ENCODE measurements around the gene DLG2.

- no peak for TF ChIP-seq CTCF (IDR thresholded peaks at IDR 0.05; ENCODE audit: control extremely low read depth in 1 of 3, insufficient read depth in 1 of 3, low read depth in 1 of 3, low read length in 3 of 3)
- no peak for TF ChIP-seq ZNF274 (IDR thresholded peaks at IDR 0.05; ENCODE audit: borderline replicate concordance, extremely low read depth, low read length)
- no peak for TF ChIP-seq TAF1 (IDR thresholded peaks at IDR 0.05; ENCODE audit: low read depth, low read length)
- TF ChIP-seq EP300 (IDR thresholded peaks at IDR 0.05; ENCODE audit: borderline replicate concordance in 1 of 2, low read depth in 2 of 2, low read length in 2 of 2), result no peak
Measured at GRCh38 chr11:85628771-85629341, 1.7 kb upstream of the DLG2 start.
